ENCODE results near the gene CXCL12.

CXCL12 gene

GRCh38 chr10:44358080-44358771 is 26.7 kb downstream of the CXCL12 start:
- DNase-seq, result no peak

DNA sequence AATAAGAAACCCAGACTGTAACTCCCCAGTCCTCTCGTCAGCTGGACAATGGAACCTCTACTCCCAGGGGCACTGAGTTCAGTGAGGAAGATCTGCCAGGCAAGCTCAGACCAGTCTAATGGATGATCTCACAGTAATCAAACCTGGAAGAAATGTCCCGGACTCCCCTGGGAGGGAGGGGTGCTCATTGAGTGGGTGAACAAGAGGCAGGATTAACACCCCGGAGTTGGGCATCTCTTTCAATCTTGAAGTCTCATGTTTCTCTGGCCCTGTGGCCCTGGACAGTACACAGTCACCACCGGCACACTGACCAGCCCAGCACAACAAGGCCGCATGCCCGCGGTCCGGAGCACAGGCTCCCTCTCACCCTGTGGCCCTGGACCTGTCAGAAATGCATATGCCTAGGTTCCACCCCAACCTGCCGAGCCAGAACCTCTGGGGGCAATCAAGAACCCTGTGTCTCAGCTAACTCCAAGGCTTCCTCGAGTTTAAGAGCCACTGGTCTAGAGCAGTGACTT is 27.8 kb downstream of the CXCL12 start:
- no peak for DNase-seq

GRCh38 chr10:44356139-44357022 is 28.5 kb downstream of the CXCL12 start:
- no peak for DNase-seq

GRCh38 chr10:44355630-44356029 is 29.3 kb downstream of the CXCL12 start:
- DNase-seq, result no peak

DNA sequence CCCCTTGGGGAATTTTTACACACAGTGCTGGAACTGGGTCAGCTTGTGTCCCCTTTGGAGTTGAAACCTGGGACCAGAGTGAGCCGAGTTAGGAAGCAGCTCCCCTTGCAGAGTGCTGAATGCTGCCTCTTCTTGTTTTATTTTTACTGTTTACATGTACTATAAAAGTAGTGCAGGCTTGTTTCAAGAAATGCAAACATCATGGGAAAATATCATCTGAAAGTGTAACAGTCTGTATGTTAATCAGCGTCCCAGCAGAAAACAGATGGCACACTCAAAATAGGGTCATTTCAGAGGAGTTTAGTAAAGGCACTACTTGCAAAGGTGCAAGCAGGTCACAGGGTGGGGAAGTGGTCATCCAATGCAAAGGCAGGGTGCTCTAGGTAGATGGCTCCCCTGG is 30.1 kb downstream of the CXCL12 start:
- no peak for DNase-seq

DNA sequence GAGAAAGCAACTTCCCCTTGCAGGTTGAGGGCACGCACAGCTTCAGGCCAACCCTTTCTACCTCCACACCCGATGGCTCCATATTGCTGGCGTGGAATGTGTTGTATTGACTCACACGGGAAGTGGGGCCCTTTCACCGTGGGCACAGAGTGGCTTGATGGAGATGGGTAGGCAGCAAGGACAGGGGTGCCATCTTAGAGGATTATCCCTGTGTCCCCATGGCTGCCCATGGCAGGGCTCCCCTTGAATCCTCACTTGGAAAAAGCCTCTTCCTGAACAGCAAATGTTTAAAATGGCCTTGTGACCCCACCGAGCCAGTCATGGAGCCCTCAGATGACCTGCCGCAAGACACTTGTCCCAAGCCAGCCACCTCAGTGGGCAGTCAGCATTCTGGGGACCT is 31.2 kb downstream of the CXCL12 start:
- DNase-seq, result no peak

GRCh38 chr10:44353128-44353390 is 31.8 kb downstream of the CXCL12 start:
- no peak for DNase-seq

DNA sequence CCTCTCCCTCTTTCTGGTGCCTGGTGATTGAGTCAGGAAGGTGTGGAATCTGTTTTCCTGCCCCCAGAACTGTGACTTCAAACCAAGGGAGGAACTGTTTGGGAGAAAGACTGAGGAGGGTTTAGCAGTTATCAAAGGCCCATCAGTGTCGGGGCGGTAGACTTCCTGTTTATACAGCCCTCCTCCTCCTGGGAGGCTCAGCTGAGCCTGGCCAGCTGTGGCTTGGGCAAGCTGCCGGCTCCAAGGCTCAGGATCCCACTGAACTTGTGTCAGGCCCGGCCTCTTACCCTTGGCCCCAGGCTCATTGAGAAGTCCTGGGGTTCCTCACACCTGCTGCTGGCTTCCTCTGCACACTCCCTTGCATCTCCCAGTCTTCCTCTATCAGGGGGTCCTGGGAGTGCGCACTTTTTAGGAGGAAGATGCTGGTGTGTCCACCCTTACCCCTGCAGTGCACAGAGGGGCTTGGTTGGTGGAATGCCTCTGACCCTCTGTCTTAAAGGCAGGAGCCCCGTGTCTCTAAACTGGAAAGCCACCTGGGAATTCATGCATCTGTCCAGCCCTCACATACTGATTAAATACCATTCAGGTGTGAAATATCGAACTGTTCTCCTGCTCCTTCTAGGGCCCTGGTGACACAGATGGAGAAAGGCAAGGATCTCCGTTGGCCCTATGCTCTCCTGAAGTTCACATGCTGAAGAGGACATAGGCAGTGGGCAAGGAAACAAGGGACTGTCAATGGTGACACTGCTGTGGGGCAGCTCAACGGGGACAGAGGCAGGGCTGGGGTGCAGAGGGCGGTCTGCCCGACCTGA is 32.4 kb downstream of the CXCL12 start:
- no peak for DNase-seq

- DNase-seq, result no peak
These were observed 36.4 kb downstream of the CXCL12 start for GRCh38 chr10:44348496-44348895.

- DNase-seq, result no peak
These were observed 37.1 kb downstream of the CXCL12 start for GRCh38 chr10:44347609-44348400.

GRCh38 chr10:44344727-44345126 is 40.2 kb downstream of the CXCL12 start:
- no peak for DNase-seq

DNA sequence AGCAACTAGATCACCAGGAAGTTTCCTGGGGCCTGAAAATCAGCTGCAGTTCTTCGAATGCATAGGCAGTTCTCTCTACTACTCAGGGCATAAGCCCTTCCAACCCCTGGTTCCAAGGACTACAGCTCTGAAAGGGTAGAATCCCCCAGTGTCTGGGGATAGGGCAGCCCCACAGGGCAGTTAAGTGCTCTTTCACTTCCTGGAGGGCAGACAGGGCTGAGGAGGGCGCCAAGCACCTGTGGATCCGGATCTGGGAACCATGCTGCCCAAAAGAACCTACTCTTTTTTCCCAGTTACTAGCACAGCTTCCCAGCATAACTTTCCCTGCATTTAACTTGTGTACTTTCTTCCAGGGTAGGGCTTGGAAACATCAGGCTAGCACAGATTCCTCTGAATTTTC is 41.1 kb downstream of the CXCL12 start:
- no peak for DNase-seq

GRCh38 chr10:44341886-44342285 is 43.0 kb downstream of the CXCL12 start:
- DNase-seq, result no peak

- DNase-seq, result no peak
These were observed 44.3 kb downstream of the CXCL12 start for GRCh38 chr10:44340557-44340956.

GRCh38 chr10:44339218-44339617 is 45.7 kb downstream of the CXCL12 start:
- no peak for DNase-seq

DNA sequence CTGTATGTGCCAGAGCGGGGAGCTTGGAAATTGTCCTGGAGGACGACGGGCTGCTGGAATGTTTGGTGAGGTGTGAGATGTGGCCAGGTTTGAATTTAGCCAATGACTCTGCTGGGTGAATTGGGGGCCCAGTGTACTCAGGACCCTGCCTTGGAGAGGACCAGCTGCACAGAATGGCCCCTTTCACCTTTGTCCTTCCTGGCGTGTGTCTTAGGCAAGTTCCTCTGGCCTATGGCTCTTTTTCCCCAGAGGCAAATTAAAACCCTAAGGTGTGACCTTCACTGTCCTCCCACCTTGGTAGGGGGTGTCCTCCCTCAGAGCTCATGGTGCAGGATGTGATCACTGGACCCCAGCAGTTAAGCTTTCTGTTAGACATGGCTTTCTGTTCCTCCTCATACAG is 47.8 kb downstream of the CXCL12 start:
- DNase-seq, result no peak

DNA sequence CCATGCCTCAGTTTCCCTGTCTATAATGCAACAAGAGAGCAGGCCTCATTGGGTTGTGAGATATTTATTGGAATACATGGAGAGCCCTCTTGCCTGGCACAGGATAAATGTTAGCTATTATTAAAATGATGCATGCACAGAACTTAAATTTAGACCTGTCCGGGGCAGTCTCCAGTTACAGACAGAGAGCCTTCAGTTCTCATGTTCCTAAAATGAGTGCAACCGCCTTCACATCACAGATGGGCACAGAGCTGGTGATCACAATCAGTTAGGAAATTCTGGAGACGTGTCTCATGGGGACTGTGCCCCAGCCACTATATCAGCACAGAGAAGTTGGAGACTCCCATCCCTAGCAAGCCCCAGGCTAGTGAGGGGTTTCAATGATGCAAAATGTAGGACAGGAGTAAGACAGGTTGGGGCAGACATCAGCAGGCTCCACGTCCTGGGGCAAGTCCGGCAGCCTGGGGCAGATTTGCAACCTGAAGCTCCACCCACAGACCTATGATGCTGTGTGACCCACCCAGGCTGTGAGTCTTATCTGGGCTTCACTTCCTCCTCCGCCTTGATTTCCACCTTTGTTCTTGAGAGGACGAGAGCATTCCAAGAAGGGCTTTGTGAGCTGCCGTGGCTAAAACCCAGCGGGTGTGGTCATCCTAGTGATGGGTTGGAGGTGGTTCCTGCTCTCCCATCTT is 49.4 kb downstream of the CXCL12 start:
- no peak for DNase-seq

GRCh38 chr10:44334621-44335184 is 50.2 kb downstream of the CXCL12 start:
- DNase-seq, result no peak

GRCh38 chr10:44334091-44334490 is 50.8 kb downstream of the CXCL12 start:
- no peak for DNase-seq

GRCh38 chr10:44333511-44333910 is 51.4 kb downstream of the CXCL12 start:
- no peak for DNase-seq

DNA sequence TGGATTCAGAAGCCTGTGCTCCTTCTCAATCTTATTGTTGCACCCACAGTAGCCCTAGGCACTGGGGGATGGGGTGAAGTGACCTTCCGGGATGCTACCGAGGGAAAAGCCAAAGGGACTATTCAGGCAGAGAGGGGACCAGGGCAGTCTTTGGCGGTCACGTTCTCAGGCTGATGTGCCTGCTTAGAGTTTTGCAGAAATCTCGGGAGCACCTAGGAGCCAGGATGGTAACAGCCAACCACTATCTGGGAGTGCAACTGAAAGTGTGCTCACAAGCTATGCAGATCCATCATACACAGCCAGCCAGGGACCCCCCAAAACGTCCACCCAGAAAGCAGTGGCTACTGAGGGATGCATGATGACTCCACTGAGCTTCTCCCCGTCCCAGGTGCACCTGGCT is 52.4 kb downstream of the CXCL12 start:
- no peak for DNase-seq

GRCh38 chr10:44330431-44330830 is 54.5 kb downstream of the CXCL12 start:
- DNase-seq, result no peak
